IPS DF 6.9 (cell line): ENCODE results near the gene NDUFB6.
A peak's percentile ranks its signal among the peaks of the same experiment; 100 is the strongest.
"Not testable (repeated sequence)": the region's sequence is repeated elsewhere in the genome, so short reads cannot be mapped to it uniquely, and the experiment has no call there.

Experiments
- DNase-seq: peaks from one replicate; pipeline ENCODE4 v3.0.0-alpha.2; 2013; ENCODE audit warnings: low read depth, low spot score
- H3K27ac ChIP-seq: one replicate; pipeline ENCODE4 v1.5.1; 2013; ENCODE audit warnings: low read length, control low read depth
- H3K27me3 ChIP-seq: 2 replicates; pipeline ENCODE4 v1.6.1; 2013; ENCODE audit warnings: mild to moderate bottlenecking, low read length; ENCODE audit not compliant: control insufficient read depth, insufficient read depth
- H3K36me3 ChIP-seq: 2 replicates; pipeline ENCODE4 v1.6.1; 2013; ENCODE audit warnings: low read length; ENCODE audit not compliant: control insufficient read depth, insufficient read depth
- H3K4me1 ChIP-seq: 2 replicates; pipeline ENCODE4 v1.6.1; 2013; ENCODE audit warnings: low read length; ENCODE audit not compliant: control insufficient read depth, insufficient read depth
- H3K4me3 ChIP-seq: 2 replicates; pipeline ENCODE4 v1.5.1; 2013; ENCODE audit warnings: mild to moderate bottlenecking, low read length
- H3K9me3 ChIP-seq: 2 replicates; pipeline ENCODE4 v1.6.1; 2013; ENCODE audit warnings: low read length, inconsistent platforms; ENCODE audit not compliant: control insufficient read depth, insufficient read depth
- WGBS: extraction: QIAGEN DNeasy Blood & Tissue Kit; methylation state at CpG from one replicate; pipeline ENCODE4 v1.1.7; 2013; ENCODE audit warnings: mixed read lengths, missing lambda C conversion rate; ENCODE audit not compliant: insufficient read length, insufficient coverage; 5-methylcytosine and 5-hydroxymethylcytosine counted together

The NDUFB6 gene

GRCh38 chr9:32548213-32548612 is 24.7 kb downstream of the NDUFB6 start:
- not testable (repeated sequence) for H3K27me3 ChIP-seq, H3K27ac ChIP-seq, H3K36me3 ChIP-seq, H3K9me3 ChIP-seq, H3K4me3 ChIP-seq, DNase-seq, H3K4me1 ChIP-seq
- WGBS: no CpG with 5 or more reads among the region's 20 CpGs

DNA sequence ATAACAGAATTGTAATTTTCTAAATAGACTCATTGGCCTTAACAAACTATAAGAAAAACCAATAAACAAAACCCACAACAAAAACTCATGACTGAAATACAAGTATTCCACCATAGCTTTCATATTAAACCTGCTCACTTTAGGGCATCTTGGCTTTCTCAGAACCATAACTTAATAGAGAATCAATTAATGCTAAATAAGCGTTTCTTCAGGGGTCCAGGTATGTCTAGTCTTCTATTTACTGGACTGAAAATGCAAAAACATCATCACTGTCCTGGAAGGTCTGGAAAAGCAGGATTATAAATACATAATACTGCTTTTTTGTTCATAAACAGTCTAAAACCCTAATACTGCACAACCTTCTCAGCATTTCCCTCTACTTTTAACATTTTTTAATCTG is 27.1 kb downstream of the NDUFB6 start:
- H3K27ac ChIP-seq: no peak overlapping the region
- H3K4me1 ChIP-seq: no peaks in the 10 kb centered on the region
- DNase-seq: no peak
- peaks cover 14% of the 10 kb centered on the region; the same call in 1 of the 2 replicates for H3K36me3 ChIP-seq
- H3K4me3 ChIP-seq: no peak overlapping the region
- no peaks in the 10 kb centered on the region for H3K27me3 ChIP-seq
- no peaks in the 10 kb centered on the region for H3K9me3 ChIP-seq
- no CpG with 5 or more reads among the region's 1 CpG for WGBS

DNA sequence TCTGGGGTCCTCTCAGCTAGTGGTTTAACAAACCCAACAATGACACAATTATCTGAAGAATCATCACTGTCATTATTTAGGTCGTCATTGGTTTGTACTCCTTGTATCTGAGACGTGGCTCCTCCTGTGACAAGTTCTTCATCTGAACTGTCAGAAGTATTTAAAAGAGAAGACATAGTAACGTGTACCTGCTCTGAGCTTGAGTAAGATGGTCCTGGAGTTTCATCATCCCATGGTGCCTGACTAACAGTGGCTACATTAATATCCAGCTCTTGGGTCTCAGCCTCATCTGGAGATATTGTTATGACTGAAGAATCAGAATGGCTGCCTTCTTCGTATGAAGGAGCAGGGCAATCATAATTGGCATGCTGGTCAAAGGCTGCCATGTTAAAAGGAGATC is 29.9 kb downstream of the NDUFB6 start:
- no CpG with 5 or more reads among the region's 4 CpGs for WGBS
- no peak overlapping the region for H3K4me3 ChIP-seq
- H3K36me3 ChIP-seq: peaks cover 14% of the 10 kb centered on the region; the same call in 1 of the 2 replicates
- no peaks in the 10 kb centered on the region for H3K27me3 ChIP-seq
- H3K4me1 ChIP-seq: no peaks in the 10 kb centered on the region
- DNase-seq: no peak
- H3K9me3 ChIP-seq: no peaks in the 10 kb centered on the region
- no peak overlapping the region for H3K27ac ChIP-seq

- Histone ChIP-seq H3K4me3 (no peak overlapping the region), H3K9me3 (no peaks in the 10 kb centered on the region), H3K27ac (no peak overlapping the region), H3K27me3 (no peaks in the 10 kb centered on the region), H3K36me3 (no peaks in the 10 kb centered on the region; the same call in 1 of the 2 replicates), H3K4me1 (no peaks in the 10 kb centered on the region)
- DNase-seq: no peak
- WGBS: no CpG with 5 or more reads among the region's 4 CpGs
These were observed 39.1 kb downstream of the NDUFB6 start for GRCh38 chr9:32533816-32534215.

DNA sequence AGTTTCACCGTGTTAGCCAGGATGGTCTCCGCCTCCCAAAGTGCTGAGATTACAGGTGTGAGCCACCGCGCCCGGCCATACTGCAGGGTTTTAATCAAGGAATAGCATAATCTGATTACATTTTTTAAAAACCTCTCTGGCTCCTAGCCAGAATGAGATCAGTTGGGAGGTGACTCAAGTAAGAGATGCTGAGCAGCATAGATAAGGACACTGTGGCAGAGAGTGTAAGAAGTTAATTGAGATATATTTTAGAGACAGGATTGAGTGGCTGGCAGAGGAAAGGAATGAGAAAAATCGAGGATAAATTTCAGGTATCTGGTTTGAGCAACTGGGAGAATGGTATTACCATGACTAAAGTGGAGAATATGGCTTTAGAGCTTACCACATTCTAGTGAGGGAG is 39.6 kb downstream of the NDUFB6 start:
- Histone ChIP-seq H3K4me1 (no peaks in the 10 kb centered on the region), H3K27ac (no peak overlapping the region), H3K4me3 (no peak overlapping the region), H3K27me3 (no peaks in the 10 kb centered on the region), H3K9me3 (no peaks in the 10 kb centered on the region), H3K36me3 (no peaks in the 10 kb centered on the region; the same call in 1 of the 2 replicates)
- DNase-seq: no peak
- WGBS: no CpG with 5 or more reads among the region's 6 CpGs

DNA sequence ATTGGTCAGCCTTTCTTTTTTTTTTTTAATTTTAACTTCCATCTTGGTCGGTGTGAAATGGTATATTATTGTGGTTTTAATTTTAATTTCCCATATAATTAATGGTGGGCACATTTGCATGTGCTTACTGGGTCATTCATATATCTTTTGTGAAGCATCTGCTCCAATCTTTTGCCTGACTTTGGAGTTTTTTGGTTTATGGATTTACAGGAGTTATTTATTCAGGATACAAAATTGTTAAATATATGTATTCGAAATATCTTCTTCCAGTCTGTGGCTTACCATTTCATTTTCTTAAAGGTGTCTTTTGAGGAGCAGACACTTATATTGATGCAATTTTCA is 46.3 kb downstream of the NDUFB6 start:
- H3K9me3 ChIP-seq: no peaks in the 10 kb centered on the region
- no CpG with 5 or more reads among the region's 2 CpGs for WGBS
- H3K27ac ChIP-seq: no peak overlapping the region
- no peaks in the 10 kb centered on the region for H3K27me3 ChIP-seq
- DNase-seq: no peak
- H3K4me3 ChIP-seq: no peak overlapping the region; the same call in 1 of the 2 replicates
- no peaks in the 10 kb centered on the region for H3K4me1 ChIP-seq
- no peaks in the 10 kb centered on the region for H3K36me3 ChIP-seq

DNA sequence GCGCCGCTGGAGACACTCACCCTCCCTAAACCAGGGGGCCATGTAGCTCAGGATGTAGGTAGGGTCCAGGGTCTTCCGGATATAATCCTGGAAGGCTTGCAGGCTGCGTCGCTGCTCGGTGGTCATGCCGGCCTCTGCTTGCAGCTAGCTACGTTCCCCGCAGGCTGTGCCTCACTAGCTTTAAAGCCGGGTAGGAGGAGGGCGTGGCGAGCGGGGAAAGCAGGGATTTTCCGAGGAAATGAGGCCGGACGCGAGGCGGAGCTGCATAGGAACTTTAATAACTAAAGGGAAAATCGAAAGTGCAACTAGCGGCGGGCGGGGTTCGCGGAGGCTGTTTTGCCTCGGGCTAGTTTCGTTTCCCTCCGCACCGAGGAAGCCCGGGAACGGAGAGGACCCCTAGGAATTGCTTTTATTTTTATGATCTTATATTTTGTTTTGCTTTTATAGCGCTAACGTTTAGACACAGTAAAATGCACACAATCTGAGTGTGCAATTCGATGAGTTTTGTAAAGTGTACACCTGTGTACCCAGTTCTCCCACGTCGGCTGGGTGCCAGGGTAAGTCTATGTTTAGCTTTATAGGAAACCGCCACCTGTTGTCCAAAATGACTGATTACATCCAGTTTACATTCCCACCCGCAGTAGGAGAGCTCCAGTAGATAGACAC is 46.8 kb downstream of the NDUFB6 start, which contains the start of gene RIGI:
Gene RIGI (minus strand): TSS at position 156 of the 666 bp plus-strand sequence. CDS start 30 bp downstream, at position 126.
- DNase-seq: peak; percentile 45
- Histone ChIP-seq H3K4me1 (no peaks in the 10 kb centered on the region), H3K9me3 (no peaks in the 10 kb centered on the region), H3K27me3 (no peaks in the 10 kb centered on the region), H3K36me3 (no peaks in the 10 kb centered on the region), H3K27ac (no peak within 1 kb of the TSS), H3K4me3 (peak within 1 kb of the TSS; percentile 43; the same call in 1 of the 2 replicates)
- no CpG with 5 or more reads among the region's 37 CpGs for WGBS

DNA sequence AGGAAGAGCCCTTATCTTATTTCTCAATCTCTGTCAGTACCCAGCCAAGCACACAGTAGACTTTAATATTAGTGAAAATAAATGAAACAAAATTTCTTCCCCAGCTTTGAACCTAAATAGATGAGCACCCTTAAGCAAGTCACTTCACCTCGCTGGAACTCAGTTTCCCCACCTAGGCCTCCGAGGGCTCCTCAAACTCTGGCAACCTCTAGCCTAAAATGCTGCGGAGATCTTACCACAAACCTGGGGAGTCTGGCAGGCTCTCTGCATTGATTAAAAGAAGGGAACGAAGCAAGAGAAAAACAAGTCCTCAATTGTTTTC is 47.3 kb downstream of the NDUFB6 start:
- Histone ChIP-seq H3K27me3 (no peaks in the 10 kb centered on the region), H3K4me3 (peak overlapping the region; percentile 43; the same call in 1 of the 2 replicates), H3K36me3 (no peaks in the 10 kb centered on the region), H3K9me3 (no peaks in the 10 kb centered on the region), H3K4me1 (no peaks in the 10 kb centered on the region), H3K27ac (no peak overlapping the region)
- DNase-seq: no peak
- WGBS: no CpG with 5 or more reads among the region's 4 CpGs

GRCh38 chr9:32524892-32525708 is 47.9 kb downstream of the NDUFB6 start:
- WGBS: no CpG with 5 or more reads among the region's 22 CpGs
- no peak for DNase-seq
- Histone ChIP-seq H3K4me1 (no peaks in the 10 kb centered on the region), H3K9me3 (no peaks in the 10 kb centered on the region), H3K27ac (no peak overlapping the region), H3K36me3 (no peaks in the 10 kb centered on the region), H3K4me3 (no peak overlapping the region), H3K27me3 (no peaks in the 10 kb centered on the region)

DNA sequence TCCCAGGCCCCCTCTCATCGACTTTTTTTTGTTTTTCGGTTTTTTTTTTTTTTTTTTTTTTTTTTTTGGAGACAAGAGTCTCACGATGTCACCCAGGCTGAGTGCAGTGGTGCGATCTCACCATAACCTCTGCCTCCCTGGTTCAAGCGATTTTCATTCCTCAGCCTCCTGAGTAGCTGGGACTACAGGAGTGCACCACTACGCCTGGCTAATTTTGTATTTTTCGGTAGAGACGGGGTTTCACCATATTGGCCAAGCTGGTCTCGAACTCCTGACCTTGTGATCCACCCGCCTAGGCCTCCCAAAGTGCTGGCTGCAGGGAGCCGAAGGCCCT is 48.4 kb downstream of the NDUFB6 start:
- H3K27me3 ChIP-seq, H3K36me3 ChIP-seq, H3K4me3 ChIP-seq, DNase-seq, H3K9me3 ChIP-seq, H3K27ac ChIP-seq, H3K4me1 ChIP-seq: not testable (repeated sequence)
- WGBS: no CpG with 5 or more reads among the region's 11 CpGs
